Ishikawa (cell line): Measurements from ENCODE around the gene HOATZ.

ENCODE experiments used
- CEBPB ChIP-seq: IDR thresholded peaks from 2 replicates; pipeline ENCODE4 v1.6.1; 2012
- NFIC ChIP-seq: IDR thresholded peaks from 2 replicates; pipeline ENCODE4 v1.6.1; 2012

- TF ChIP-seq NFIC (no peak), CEBPB (no peak)
Measured at GRCh38 chr11:111539426-111540113, 25.0 kb downstream of the HOATZ start.
